LHCN-M2 (cell line): ENCODE results near the gene PFKFB4. TPM values are rescaled to one million over a fixed set of nuclear protein-coding genes. Genes with fewer than 3 reads are reported as not detected.
A peak's percentile ranks its signal among the peaks of the same experiment; 100 is the strongest.
"Not testable (repeated sequence)": the region's sequence is repeated elsewhere in the genome, so short reads cannot be mapped to it uniquely, and the experiment has no call there.

Source experiments
- DNase-seq: peaks from one replicate; pipeline ENCODE4 v3.0.0-alpha.2; 2012; ENCODE audit warnings: low read depth
- total RNA-seq: library from RNA; depleted of rRNA; stranded (reverse); fragments of >200 nt; gene quantifications from 2 replicates; pipeline ENCODE4 v1.2.3, GENCODE V29; 2014

The PFKFB4 gene
- total RNA-seq, 1 experiment from 2014 or later: 22.6 TPM

DNA sequence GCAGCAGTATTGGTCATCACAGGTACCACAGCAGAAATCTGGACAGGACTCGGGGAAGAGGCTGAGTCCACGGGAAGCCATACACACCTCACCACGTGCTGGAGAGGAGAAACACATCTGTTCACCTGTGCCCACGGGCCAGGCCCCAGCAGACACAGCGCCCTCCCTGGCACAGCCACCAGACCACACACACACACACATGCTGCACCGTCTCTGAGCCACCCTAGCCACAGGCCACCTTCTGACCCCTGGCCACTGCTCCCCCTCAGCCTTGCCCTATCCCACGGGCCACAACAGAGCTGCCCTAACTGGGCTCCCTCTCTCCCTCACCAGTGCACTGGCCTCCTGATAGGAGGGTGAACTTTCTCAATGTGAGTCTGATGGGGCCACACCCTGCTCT is 55.4 kb downstream of the PFKFB4 start:
- no peak for DNase-seq

DNA sequence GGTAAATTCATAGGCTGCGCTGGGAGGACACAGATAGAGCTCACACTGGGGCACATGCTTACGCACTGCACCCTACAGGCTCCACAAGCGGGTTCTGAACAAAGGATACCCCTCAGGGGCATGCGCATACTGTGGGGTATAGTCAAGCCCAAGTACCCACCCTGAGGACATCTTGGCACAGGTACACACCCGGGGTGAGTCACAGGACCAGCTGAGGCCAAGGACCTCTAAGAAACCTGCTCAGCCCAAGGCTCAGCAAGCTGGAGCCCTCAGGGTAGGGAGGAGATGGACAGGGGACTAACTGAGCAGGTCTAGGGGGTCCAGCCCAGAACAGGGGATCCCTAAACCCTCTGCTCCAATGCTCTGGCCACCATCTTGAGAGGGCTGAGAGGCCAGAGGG is 55.9 kb downstream of the PFKFB4 start:
- no peak for DNase-seq

DNA sequence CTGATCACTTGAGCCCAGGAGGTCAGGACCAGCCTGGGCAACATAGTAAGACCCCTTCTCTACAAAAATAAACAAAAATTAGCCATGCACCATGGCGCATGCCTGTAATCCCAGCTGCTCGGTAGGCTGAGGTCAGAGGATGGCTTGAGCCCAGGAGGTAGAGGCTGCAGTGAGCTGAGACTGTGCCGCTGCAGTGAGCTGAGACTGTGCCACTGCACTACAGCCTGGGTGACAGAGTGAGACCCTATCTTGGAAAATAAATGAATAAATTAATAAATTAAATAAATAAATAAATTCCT is 63.5 kb downstream of the PFKFB4 start:
- no peak for DNase-seq

DNA sequence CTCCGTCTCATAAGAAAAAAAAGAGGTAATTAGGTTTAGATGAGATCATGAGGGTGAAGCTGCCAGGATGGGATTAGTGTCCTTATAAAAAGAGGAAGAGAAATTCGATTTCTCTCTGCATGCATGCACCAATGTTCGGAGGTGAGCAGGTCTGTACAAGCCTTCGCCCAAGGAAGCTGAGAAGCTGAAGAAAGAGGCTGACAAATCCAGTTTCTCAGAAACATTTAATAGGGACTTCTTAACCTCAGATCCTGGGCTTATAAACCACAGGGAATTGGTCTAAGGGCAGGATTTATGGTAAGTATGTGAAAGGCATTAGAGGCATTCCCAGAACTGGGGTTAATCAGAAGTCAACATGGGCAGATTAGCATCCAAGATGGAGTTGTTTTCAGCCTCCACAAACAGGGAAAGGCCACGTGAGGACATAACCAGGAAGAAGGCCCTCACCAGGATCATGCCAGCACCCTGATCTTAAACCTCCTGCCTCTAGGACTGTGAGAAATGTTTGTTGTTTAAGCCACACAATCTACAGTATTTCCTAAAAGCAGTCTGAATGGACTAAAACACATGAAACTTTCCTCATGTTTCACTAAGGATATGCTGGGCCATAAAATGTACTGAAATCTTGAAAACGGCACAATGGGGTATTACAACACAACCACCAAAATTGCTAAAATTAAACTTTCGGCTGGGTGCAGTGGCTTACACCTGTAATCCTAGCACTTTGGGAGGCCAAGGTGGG is 64.0 kb downstream of the PFKFB4 start:
- DNase-seq: no peak

DNA sequence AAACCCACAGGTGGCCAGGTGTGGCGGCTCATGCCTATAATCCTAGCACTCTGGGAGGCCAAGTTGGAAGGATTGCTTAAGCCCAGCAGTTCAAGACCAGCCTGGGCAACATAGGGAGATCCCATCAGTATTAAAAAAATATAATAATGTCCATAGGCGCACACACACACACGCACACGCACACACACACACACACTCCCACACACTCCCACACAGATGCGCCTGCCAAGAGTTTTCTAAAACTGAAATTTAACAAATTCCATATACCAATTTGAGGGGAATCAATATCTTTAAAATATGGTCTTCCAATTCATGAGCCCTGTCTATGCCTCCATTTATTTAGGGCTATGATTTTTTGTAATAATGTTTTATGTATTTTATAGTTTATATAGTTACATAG is 69.7 kb downstream of the PFKFB4 start:
- DNase-seq: no peak

DNA sequence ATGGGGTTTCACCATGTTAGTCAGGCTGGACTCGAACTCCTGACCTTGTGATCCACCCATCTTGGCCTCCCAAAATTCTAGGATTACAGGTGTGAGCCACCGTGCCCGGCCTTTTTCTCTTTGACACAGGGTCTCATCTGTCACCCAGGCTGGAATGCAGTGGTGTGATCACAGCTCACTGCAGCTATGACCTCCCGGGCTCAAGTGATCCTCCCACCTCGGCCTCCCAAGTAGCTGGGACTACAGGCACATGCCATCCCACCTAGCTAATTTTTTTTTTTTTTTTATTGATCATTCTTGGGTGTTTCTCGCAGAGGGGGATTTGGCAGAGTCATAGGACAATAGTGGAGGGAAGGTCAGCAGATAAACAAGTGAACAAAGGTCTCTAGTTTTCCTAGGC is 73.8 kb downstream of the PFKFB4 start:
- DNase-seq: not testable (repeated sequence)

GRCh38 chr3:48480891-48481290 is 75.7 kb downstream of the PFKFB4 start:
- not testable (repeated sequence) for DNase-seq

GRCh38 chr3:48478626-48479555 is 77.7 kb downstream of the PFKFB4 start:
- no peak for DNase-seq

DNA sequence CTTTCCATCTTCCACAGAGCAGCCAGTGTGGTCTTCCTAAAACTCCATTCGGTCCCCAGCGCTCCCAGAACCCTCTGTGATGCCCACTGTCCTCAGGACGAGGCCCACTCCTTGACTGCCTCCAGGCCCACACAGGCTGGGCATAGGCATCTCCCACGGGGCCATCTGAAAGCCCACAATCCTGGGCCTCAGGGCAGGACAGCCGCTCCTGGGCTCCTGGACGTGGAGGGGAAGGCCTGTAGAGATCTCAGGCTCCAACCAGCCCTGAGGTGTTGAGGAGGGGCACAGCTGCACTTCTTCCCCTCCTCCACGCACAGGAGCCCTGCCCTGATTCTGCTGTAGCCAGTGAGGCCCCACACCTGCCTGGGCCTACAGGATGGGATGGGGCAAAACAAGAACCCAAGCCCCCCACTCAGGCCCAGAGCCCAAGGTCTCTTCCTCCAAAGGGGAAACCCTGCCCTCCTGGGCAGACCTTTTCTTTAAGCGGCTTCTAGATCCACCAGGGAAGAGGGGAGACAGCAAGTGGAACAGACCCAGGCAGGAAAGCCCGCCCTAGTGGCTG is 78.6 kb downstream of the PFKFB4 start:
- no peak for DNase-seq

DNA sequence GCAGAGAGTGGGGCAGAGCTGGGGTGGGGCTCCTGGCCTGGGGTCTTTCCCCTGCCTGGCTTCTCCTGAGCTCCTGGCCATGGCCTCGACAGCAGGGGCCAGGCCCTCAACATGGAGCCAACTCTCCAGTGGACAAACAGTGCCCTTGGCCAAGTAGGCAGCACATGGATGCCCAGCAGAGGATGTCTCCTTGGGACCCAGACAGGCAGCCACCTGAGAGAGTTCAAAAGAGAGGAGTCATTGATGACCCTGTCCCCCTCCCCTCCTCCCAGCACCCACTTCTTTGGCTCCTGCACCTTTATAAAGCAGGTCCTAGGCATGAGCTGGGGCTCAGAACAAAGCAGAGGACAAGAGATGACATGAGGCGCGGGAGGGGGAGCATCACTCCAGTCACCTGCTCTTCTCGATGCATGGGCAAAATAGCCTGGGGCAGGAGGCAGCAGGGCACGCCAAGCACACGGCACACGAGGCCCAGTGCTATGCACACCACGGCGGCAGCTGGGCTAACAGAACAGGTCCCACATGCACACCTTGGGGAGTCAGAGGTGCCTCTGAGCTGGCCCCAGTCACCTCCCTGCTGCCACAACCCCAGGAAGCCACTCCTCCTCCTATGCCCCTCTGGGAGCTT is 80.1 kb downstream of the PFKFB4 start:
- DNase-seq: no peak

GRCh38 chr3:48475188-48475587 is 81.4 kb downstream of the PFKFB4 start:
- no peak for DNase-seq

- no peak for DNase-seq
These were observed 82.0 kb downstream of the PFKFB4 start for GRCh38 chr3:48474619-48475018.

DNA sequence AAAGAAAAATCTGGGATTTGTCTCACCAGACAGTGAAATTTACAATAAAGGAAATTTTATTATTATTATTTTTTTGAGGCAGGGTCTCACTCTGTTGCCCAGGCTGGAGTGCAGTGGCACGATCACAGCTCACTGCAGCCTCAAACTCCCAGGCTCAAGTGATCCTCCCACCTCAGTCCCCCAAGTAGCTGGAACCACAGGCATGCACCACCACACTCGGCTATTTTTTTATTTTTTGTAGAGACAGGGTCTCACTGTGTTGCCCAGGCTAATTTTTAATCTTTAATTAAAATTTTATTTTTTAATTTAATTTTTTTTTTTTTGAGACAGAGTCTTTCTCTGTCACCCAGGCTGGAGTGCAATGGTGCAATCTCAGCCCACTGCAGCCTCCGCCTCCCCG is 82.6 kb downstream of the PFKFB4 start:
- not testable (repeated sequence) for DNase-seq

DNA sequence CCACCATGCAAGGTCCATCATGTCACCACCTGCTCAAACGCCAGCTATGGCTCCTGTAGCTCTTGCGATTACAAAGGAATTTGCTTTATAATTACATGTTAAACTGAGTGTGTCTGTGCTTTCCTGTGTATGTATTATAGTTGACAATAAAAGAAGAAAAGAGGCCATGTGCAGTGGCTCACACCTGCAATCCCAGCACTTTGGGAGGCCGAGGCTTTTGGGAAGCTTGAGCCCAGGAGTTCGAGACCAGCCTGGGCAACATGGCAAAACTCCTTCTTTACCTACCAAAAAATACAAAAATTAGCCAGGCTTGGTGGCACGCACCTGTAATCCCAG is 83.0 kb downstream of the PFKFB4 start:
- no peak for DNase-seq

DNA sequence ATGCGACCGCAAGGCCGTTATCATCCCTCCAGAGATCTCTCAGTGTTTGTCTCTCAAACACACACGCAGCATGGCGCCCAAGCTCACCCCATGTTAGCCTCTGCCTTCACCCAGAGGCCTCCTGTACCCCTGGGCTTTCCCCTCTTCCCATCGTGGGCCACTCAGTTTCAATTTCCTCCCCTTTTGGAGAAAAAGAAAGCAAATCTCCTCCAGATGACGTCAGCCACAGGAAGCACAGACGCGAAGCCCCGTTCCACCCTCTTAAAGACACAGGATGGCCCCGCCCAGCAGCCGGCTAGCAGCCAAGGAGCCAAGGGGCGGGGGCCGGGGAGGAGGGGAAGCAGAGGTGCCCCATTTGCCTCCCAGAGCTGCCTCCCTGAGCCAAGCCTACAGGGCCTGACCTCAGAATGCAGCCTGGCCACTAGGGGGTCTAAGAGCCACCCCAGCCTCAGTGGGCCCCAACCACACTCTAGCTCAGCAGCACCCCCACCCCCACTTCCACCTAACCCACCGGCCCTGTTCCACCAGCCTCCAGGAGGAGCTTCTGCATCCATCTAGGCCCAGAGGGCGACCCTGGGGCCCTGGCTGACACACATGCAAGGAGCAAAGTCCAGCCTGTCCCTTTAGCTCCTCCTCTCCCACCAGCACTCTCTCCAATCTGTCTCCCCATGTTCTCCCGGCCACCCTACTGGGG is 83.5 kb downstream of the PFKFB4 start:
- DNase-seq: peak; percentile 91

DNA sequence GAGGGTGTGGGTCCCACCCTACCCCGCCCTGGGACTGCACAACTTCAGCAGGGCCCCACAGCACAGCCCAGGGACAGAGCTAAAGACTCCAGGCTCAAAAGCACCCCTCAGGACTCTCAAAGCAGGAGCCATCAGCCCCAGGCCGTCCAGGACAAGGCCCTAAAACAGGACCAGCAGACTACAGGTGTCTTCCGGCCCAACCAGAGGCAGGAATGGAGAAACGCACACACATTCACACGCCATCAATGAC is 84.0 kb downstream of the PFKFB4 start:
- DNase-seq: no peak

GRCh38 chr3:48470286-48470685 is 86.3 kb downstream of the PFKFB4 start:
- DNase-seq: no peak

GRCh38 chr3:48469046-48469915 is 87.3 kb downstream of the PFKFB4 start:
- DNase-seq: no peak

- DNase-seq: no peak
These were observed 88.3 kb downstream of the PFKFB4 start for GRCh38 chr3:48468329-48468731.
